GM19035 (cell line): ENCODE data around the gene IL12B.
"Not testable (repeated sequence)": the region's sequence is repeated elsewhere in the genome, so short reads cannot be mapped to it uniquely, and the experiment has no call there.

ENCODE experiments used
- ATAC-seq: cut with Tn5 transposase; IDR thresholded peaks from one replicate; pipeline ENCODE4 v1.9.1; 2021; ENCODE audit not compliant: unreplicated experiment

IL12B gene

GRCh38 chr5:159330131-159330800 is at the start of gene IL12B:
Gene IL12B (minus strand): TSS chr5:159330487. CDS start chr5:159326782, 3,705 bp downstream.
- no peak for ATAC-seq

GRCh38 chr5:159377653-159378052 is 47.4 kb upstream of the IL12B start:
- no peak for ATAC-seq

- not testable (repeated sequence) for ATAC-seq
These were observed 37.6 kb upstream of the IL12B start for GRCh38 chr5:159367866-159368265.

GRCh38 chr5:159366776-159367175 is 36.5 kb upstream of the IL12B start:
- ATAC-seq = not testable (repeated sequence)

GRCh38 chr5:159362220-159362619 is 31.9 kb upstream of the IL12B start:
- no peak for ATAC-seq

GRCh38 chr5:159359871-159360270 is 29.6 kb upstream of the IL12B start:
- ATAC-seq = not testable (repeated sequence)

- ATAC-seq = no peak
These were observed 29.1 kb upstream of the IL12B start for GRCh38 chr5:159359408-159359807.

- ATAC-seq = no peak
These were observed 23.5 kb upstream of the IL12B start for GRCh38 chr5:159353661-159354252.

- not testable (repeated sequence) for ATAC-seq
These were observed 20.4 kb upstream of the IL12B start for GRCh38 chr5:159350644-159351043.

GRCh38 chr5:159350216-159350615 is 19.9 kb upstream of the IL12B start:
- not testable (repeated sequence) for ATAC-seq

- ATAC-seq = no peak
These were observed 15.6 kb upstream of the IL12B start for GRCh38 chr5:159345861-159346260.

- no peak for ATAC-seq
These were observed 15.0 kb upstream of the IL12B start for GRCh38 chr5:159345336-159345735.

GRCh38 chr5:159343295-159344094 is 13.2 kb upstream of the IL12B start:
- no peak for ATAC-seq

- ATAC-seq = no peak
These were observed 12.6 kb upstream of the IL12B start for GRCh38 chr5:159342840-159343239.

- no peak for ATAC-seq
These were observed 11.6 kb upstream of the IL12B start for GRCh38 chr5:159341906-159342310.

- no peak for ATAC-seq
These were observed 10.9 kb upstream of the IL12B start for GRCh38 chr5:159341145-159341544.

- ATAC-seq = no peak
These were observed 10.2 kb upstream of the IL12B start for GRCh38 chr5:159340511-159340910.

- no peak for ATAC-seq
These were observed 9.2 kb upstream of the IL12B start for GRCh38 chr5:159339460-159339859.

- no peak for ATAC-seq
These were observed 7.8 kb upstream of the IL12B start for GRCh38 chr5:159338118-159338517.

- no peak for ATAC-seq
These were observed 7.0 kb upstream of the IL12B start for GRCh38 chr5:159337016-159337955.

GRCh38 chr5:159336586-159336985 is 6.3 kb upstream of the IL12B start:
- ATAC-seq = no peak
